ENCODE measurements around the gene OXTR. TPM values are rescaled to one million over a fixed set of nuclear protein-coding genes. Genes with fewer than 3 reads are reported as not detected.
"Not testable (repeated sequence)": the region's sequence is repeated elsewhere in the genome, so short reads cannot be mapped to it uniquely, and the experiment has no call there.

Gene OXTR
- total RNA-seq, 1 donor from 2014 or later, result 0.94 TPM

GRCh38 chr3:8739757-8740504 is 29.5 kb downstream of the OXTR start:
- no peak for DNase-seq

GRCh38 chr3:8738639-8739038 is 30.8 kb downstream of the OXTR start:
- DNase-seq, result no peak

GRCh38 chr3:8737823-8738222 is 31.6 kb downstream of the OXTR start:
- DNase-seq, result no peak

- DNase-seq, result no peak
Measured at GRCh38 chr3:8737301-8737700, 32.1 kb downstream of the OXTR start.

GRCh38 chr3:8736436-8736835 is 33.0 kb downstream of the OXTR start:
- DNase-seq, result no peak

- DNase-seq, result no peak
Measured at GRCh38 chr3:8734908-8735307, 34.5 kb downstream of the OXTR start.

GRCh38 chr3:8734137-8734878 is 35.1 kb downstream of the OXTR start:
- no peak for DNase-seq

- DNase-seq, result no peak
Measured at GRCh38 chr3:8733332-8734094, 35.9 kb downstream of the OXTR start, which contains the start of gene CAV3. CAV3 (plus strand) TSS chr3:8733802; CDS start chr3:8733877, 75 bp downstream.

GRCh38 chr3:8732413-8732812 is 37.0 kb downstream of the OXTR start:
- no peak for DNase-seq

- no peak for DNase-seq
Measured at GRCh38 chr3:8730656-8731055, 38.8 kb downstream of the OXTR start.

GRCh38 chr3:8729479-8729878 is 39.9 kb downstream of the OXTR start:
- no peak for DNase-seq

- no peak for DNase-seq
Measured at GRCh38 chr3:8727605-8728512, 41.6 kb downstream of the OXTR start.

- no peak for DNase-seq
Measured at GRCh38 chr3:8724108-8724752, 45.2 kb downstream of the OXTR start.

- DNase-seq, result no peak
Measured at GRCh38 chr3:8723612-8724011, 45.8 kb downstream of the OXTR start.

GRCh38 chr3:8722808-8723207 is 46.6 kb downstream of the OXTR start:
- DNase-seq, result no peak

GRCh38 chr3:8715757-8716156 is 53.7 kb downstream of the OXTR start:
- DNase-seq, result not testable (repeated sequence)

- no peak for DNase-seq
Measured at GRCh38 chr3:8713901-8714759, 55.3 kb downstream of the OXTR start.

GRCh38 chr3:8712908-8713255 is 56.5 kb downstream of the OXTR start:
- DNase-seq, result no peak

- peak; percentile 26 for DNase-seq
Measured at GRCh38 chr3:8712045-8712907, 57.1 kb downstream of the OXTR start.

All from occipital lobe (tissue), 2 donors.